OCI-LY7 (cell line): Measurements from ENCODE around the gene TNFRSF8.

ENCODE experiments used
- CTCF ChIP-seq: fragments of 200-600 bp; sonication (generic); conservative IDR thresholded peaks from 2 replicates; pipeline ENCODE4 v1.5.1; 2014; ENCODE audit warnings: mild to moderate bottlenecking, antibody characterized with exemption, low read length, moderate library complexity, mixed read lengths
- EZH2phosphoT487 ChIP-seq: fragments of 200-600 bp; sonication (generic); IDR thresholded peaks from 2 replicates; pipeline ENCODE4 v1.6.1; 2018; ENCODE audit warnings: low read depth, borderline replicate concordance, mild to moderate bottlenecking, mixed run types, antibody characterized with exemption, low read length, moderate library complexity, mixed read lengths

GRCh38 chr1:12064073-12064969, 1.2 kb downstream of the TNFRSF8 start:
- no peak for TF ChIP-seq CTCF
- no peak; the same call in 1 of the 2 replicates for TF ChIP-seq EZH2phosphoT487
